ENCODE data around the gene KDM8.
A peak's percentile ranks its signal among the peaks of the same experiment; 100 is the strongest.
"Not testable (repeated sequence)": the region's sequence is repeated elsewhere in the genome, so short reads cannot be mapped to it uniquely, and the experiment has no call there.

The KDM8 gene

DNA sequence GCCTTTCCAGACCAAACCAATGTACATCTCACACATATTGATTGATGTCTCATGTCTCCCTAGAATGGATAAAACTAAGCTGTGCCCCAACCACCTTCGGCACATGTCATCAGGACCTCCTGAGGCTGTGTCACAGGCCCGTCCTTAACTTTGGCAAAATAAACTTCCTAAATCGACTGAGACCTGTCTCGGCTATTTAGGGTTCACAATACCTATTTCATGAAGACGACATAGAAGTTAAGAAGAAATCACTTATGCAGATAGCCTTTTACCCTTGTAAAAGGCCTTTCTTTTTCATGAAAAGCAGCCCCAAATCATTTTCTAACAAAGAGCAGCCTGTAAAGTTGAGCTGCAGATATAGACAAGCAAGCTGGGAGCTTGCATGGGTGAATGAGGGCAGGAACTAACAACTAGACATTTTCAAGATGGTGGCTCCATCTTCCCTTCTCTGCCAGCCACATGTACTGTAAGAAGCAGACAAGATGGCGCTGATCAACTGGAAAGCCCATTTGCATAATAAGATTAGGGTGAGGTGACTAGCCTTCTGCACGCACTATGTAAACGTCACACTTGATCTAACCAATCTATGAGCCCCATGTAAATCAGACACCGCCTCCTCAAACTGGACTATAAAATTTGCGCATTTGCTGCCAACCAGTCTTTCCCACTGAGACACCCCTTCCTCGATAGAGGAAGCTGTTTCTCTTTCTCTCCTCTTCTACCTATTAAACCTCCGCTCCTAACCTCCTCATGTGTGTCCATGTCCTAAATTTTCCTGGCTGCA is 4.7 kb upstream of the KDM8 start:
- TF ChIP-seq, protein P1, sequence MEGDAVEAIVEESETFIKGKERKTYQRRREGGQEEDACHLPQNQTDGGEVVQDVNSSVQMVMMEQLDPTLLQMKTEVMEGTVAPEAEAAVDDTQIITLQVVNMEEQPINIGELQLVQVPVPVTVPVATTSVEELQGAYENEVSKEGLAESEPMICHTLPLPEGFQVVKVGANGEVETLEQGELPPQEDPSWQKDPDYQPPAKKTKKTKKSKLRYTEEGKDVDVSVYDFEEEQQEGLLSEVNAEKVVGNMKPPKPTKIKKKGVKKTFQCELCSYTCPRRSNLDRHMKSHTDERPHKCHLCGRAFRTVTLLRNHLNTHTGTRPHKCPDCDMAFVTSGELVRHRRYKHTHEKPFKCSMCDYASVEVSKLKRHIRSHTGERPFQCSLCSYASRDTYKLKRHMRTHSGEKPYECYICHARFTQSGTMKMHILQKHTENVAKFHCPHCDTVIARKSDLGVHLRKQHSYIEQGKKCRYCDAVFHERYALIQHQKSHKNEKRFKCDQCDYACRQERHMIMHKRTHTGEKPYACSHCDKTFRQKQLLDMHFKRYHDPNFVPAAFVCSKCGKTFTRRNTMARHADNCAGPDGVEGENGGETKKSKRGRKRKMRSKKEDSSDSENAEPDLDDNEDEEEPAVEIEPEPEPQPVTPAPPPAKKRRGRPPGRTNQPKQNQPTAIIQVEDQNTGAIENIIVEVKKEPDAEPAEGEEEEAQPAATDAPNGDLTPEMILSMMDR (IDR thresholded peaks at IDR 0.05; ENCODE audit: low read depth, low read length, missing control alignments), result no peak
- no peak overlapping the region for H3K4me3 ChIP-seq (ENCODE audit: low read depth, low read length)
- no peak for DNase-seq (ENCODE audit: low read depth)

DNA sequence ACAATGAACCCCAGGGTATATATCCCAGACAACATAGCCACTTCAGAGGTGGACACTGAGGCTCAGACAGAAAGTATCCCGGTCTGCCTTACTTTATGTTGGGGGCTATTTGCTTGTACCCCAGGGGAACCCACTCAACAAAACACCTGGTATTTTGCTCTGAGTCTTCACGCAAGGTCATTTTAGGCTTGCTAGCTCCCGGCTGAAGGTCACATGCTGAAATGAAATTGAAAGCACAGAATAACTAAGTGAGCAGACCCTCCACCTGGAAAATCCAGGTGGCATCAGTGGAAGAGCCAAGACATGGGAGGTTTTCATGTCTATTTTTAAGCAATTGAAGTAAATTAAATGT is 4.1 kb upstream of the KDM8 start:
- no peak overlapping the region for H3K4me3 ChIP-seq (ENCODE audit: low read depth, low read length)
- TF ChIP-seq, protein P1 (IDR thresholded peaks at IDR 0.05; ENCODE audit: low read depth, low read length, missing control alignments), result no peak
- DNase-seq (ENCODE audit: low read depth), result no peak

DNA sequence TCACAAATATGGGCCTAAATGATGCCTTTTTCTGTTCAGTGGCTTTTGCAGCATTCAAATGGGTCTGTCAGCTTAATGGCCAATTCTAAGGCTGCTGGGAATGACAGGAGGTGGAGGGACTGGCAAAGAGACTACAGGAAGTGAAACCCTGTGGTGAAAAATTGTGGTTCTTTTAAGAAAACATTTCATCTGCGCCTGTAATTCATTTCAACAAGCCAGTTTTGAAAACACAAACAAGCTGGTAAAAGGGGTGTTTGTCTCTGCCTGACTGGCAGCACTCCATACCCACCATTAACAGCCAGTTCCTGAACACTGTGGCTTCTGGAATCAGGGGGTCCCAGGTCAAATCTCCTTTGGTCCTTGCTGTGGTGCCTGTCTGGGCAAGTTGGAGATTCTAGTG is 3.6 kb upstream of the KDM8 start:
- peak; percentile 78 for DNase-seq (ENCODE audit: low read depth)
- TF ChIP-seq, protein P1 (IDR thresholded peaks at IDR 0.05; ENCODE audit: low read depth, low read length, missing control alignments), result no peak
- H3K4me3 ChIP-seq (ENCODE audit: low read depth, low read length), result no peak overlapping the region

DNA sequence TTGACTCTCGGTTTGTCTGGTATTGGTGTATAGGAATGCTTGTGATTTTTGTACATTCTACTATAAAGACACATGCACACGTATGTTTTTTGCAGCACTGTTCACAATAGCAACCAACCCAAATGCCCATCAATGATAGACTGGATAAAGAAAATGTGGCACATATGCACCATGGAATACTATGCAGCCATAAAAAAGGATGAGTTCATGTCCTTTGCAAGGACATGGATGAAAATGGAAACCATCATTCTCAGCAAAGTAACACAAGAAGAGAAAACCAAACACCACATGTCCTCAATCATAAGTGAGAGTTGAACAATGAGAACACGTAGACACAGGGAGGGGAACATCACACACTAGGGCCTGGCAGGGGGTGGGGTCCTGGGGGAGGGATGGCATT is 2.4 kb upstream of the KDM8 start:
- H3K4me3 ChIP-seq (ENCODE audit: low read depth, low read length); DNase-seq (ENCODE audit: low read depth): not testable (repeated sequence)

DNA sequence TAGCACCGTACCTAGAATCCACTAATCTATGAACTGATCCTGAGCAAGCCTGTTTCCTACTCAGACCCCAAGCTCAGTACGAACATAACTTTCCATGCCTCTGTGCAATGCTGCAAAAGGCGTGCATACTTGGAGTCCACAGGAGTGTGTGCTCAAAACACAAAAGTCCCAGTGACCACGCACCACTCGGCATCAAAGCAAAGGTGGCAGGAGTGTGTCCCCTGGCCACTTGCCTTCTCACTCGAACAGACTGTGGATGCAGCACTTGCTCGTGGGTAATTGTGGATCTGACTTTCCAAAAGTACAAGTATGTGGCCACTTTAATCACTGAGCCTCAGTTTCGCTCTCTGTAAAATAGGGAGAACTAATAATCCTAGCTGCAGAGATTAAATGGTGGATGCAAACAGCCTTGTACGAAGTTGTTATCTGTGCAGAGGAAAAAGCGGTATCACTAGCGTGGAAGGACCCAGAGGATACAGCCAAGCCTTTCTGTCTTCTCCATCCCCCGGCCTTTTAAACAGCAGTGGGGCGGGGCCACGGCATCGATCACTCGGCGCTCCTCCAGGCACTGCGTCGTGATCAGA is 311 bp upstream of the KDM8 start:
- peak; percentile 84 for DNase-seq (ENCODE audit: low read depth)
- H3K4me3 ChIP-seq (ENCODE audit: low read depth, low read length), result peak overlapping the region; percentile 89
- TF ChIP-seq, protein P1 (IDR thresholded peaks at IDR 0.05; ENCODE audit: low read depth, low read length, missing control alignments), result no peak

DNA sequence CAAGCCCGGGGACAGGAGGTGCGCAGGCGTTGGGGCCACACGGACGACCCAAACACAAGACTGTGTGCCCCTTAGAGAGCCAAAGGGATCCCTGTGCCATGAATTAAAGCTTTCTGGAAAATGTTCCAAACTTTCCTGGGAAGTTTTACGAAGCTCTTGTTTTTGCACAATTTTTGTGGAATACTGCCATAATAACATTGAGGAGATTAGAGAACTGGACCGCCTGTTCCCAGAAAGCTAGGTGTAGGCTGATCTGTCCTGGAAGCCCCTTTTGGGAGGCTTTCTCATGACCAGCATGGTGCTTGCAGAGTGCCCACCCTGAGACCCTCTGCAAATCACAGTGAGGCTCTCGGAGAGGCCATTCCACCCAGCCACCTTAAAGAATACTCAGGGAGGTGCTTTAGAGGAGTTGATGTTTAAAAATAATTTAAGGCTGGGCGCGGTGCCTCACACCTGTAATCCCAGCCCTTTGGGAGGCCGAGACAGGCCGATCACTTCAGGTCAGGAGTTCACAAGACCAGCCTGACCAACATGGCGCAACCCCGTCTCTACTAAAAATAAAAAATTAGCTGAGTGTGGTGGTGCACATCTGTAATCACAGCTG is 1.1 kb downstream of the KDM8 start:
- TF ChIP-seq, protein P1 (IDR thresholded peaks at IDR 0.05; ENCODE audit: low read depth, low read length, missing control alignments), result no peak
- H3K4me3 ChIP-seq (ENCODE audit: low read depth, low read length), result peak overlapping the region; percentile 89
- no peak for DNase-seq (ENCODE audit: low read depth)

DNA sequence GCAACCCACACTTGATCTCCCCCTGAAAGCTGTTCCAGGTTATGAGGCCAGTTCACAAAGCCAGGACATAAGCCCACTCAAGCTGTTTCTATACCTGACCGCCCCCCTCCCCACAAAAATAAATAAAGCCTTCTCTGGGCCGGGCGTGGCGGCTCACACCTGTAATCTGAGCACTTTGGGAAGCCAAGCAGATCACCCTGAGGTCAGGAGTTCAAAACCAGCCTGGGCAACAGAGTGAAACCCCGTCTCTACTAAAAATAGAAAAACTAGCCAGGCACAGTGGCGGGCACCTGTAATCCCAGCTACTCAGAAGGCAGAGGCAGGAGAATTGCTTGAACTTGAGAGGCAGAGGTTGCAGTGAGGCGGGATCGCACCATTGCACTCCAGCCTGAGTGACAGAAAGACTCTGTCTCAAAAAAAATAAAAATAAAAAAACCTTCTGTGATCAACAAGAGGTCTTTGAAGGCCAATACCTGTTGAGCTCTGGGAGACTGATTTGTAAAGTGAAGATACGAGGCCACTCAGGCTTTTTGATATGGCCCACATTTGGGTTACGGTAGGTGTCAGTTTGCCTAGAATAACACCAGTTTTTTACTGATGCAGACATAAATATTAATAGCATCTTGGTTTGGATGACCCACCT is 2.2 kb downstream of the KDM8 start:
- DNase-seq (ENCODE audit: low read depth), result no peak
- TF ChIP-seq, protein P1 (IDR thresholded peaks at IDR 0.05; ENCODE audit: low read depth, low read length, missing control alignments), result no peak
- H3K4me3 ChIP-seq (ENCODE audit: low read depth, low read length), result no peak overlapping the region

DNA sequence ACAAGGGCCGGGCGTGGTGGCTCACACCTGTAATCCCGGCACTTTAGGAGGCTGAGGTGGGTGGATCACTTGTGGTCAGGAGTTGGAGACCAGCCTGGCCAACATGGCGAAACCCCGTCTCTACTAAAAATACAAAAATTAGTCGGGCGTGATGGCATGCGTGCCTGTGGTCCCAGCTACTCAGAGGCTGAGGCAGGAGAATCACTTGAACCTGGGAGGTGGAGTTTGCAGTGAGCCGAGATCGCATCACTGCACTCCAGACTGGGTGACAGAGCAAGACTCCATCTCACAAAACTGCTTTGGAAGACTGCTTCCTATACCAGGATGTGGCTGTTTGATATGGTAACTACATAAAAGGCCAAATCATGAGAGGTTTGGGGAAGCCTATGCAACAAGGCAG is 3.8 kb downstream of the KDM8 start:
- DNase-seq (ENCODE audit: low read depth); H3K4me3 ChIP-seq (ENCODE audit: low read depth, low read length): not testable (repeated sequence)

Data from GM12864 (cell line).